ENCODE measurements around the gene MCOLN1. TPM values are rescaled to one million over a fixed set of nuclear protein-coding genes. Genes with fewer than 3 reads are reported as not detected.
"Not testable (repeated sequence)": the region's sequence is repeated elsewhere in the genome, so short reads cannot be mapped to it uniquely, and the experiment has no call there.

MCOLN1 gene
- total RNA-seq, 1 donor from 2014 or later = 13.7 TPM

- peaks cover 15% of the 10 kb centered on the region for H3K36me3 Mint-ChIP-seq (ENCODE audit: low read depth)
- H3K27ac Mint-ChIP-seq = no peak overlapping the region
- intact Hi-C loops (cut with micrococcal nuclease) = loop anchor here (5.0 kb wide), 1 partner anchor 198 kb away; no protein-coding TSS in a partner anchor
- H3K9me3 Mint-ChIP-seq = no peaks in the 10 kb centered on the region
- H3K4me1 Mint-ChIP-seq = no peaks in the 10 kb centered on the region
- H3K27me3 Mint-ChIP-seq = no peaks in the 10 kb centered on the region
- H3K4me3 Mint-ChIP-seq = no peak overlapping the region
- no peak for DNase-seq
These were observed 42.9 kb downstream of the MCOLN1 start for GRCh38 chr19:7565332-7565731.

GRCh38 chr19:7570761-7571160, 48.3 kb downstream of the MCOLN1 start:
- no peak overlapping the region for H3K4me3 Mint-ChIP-seq
- no peaks in the 10 kb centered on the region for H3K36me3 Mint-ChIP-seq (ENCODE audit: low read depth)
- H3K9me3 Mint-ChIP-seq = no peaks in the 10 kb centered on the region
- intact Hi-C loops (cut with micrococcal nuclease) = no loop called here
- DNase-seq = no peak
- H3K4me1 Mint-ChIP-seq = no peaks in the 10 kb centered on the region
- no peaks in the 10 kb centered on the region for H3K27me3 Mint-ChIP-seq
- no peak overlapping the region for H3K27ac Mint-ChIP-seq

GRCh38 chr19:7575434-7576040, 53.1 kb downstream of the MCOLN1 start:
- Mint-ChIP-seq H3K4me1 (no peaks in the 10 kb centered on the region), H3K36me3 (ENCODE audit: low read depth) (no peaks in the 10 kb centered on the region), H3K4me3 (no peak overlapping the region), H3K9me3 (no peaks in the 10 kb centered on the region), H3K27me3 (peaks cover 5% of the 10 kb centered on the region), H3K27ac (no peak overlapping the region)
- no peak for DNase-seq
- intact Hi-C loops (cut with micrococcal nuclease) = no loop called here

- intact Hi-C loops (cut with micrococcal nuclease); H3K9me3 Mint-ChIP-seq; H3K27me3 Mint-ChIP-seq; DNase-seq; H3K4me3 Mint-ChIP-seq; H3K4me1 Mint-ChIP-seq; H3K27ac Mint-ChIP-seq; H3K36me3 Mint-ChIP-seq (ENCODE audit: low read depth): not testable (repeated sequence)
These were observed 55.0 kb downstream of the MCOLN1 start for GRCh38 chr19:7577422-7577821.

GRCh38 chr19:7578127-7578526, 55.7 kb downstream of the MCOLN1 start:
- Mint-ChIP-seq H3K9me3 (no peaks in the 10 kb centered on the region), H3K27me3 (peaks cover 6% of the 10 kb centered on the region), H3K27ac (no peak overlapping the region), H3K4me3 (no peak overlapping the region), H3K36me3 (ENCODE audit: low read depth) (no peaks in the 10 kb centered on the region), H3K4me1 (no peaks in the 10 kb centered on the region)
- DNase-seq = no peak
- intact Hi-C loops (cut with micrococcal nuclease) = no loop called here

- intact Hi-C loops (cut with micrococcal nuclease) = no loop called here
- Mint-ChIP-seq H3K36me3 (ENCODE audit: low read depth) (no peaks in the 10 kb centered on the region), H3K4me3 (no peak overlapping the region), H3K27me3 (peaks cover 6% of the 10 kb centered on the region), H3K9me3 (no peaks in the 10 kb centered on the region), H3K27ac (no peak overlapping the region), H3K4me1 (no peaks in the 10 kb centered on the region)
- no peak for DNase-seq
These were observed 56.8 kb downstream of the MCOLN1 start for GRCh38 chr19:7579182-7579581.

GRCh38 chr19:7582446-7582845, 60.0 kb downstream of the MCOLN1 start:
- no peaks in the 10 kb centered on the region for H3K36me3 Mint-ChIP-seq (ENCODE audit: low read depth)
- no peak overlapping the region for H3K27ac Mint-ChIP-seq
- no peak overlapping the region for H3K4me3 Mint-ChIP-seq
- no peak for DNase-seq
- H3K27me3 Mint-ChIP-seq = peaks cover 2% of the 10 kb centered on the region
- intact Hi-C loops (cut with micrococcal nuclease) = no loop called here
- no peaks in the 10 kb centered on the region for H3K9me3 Mint-ChIP-seq
- no peaks in the 10 kb centered on the region for H3K4me1 Mint-ChIP-seq

Other genes with a start within 250 kb of the MCOLN1 start
- gene INSR, start 228.2 kb upstream of the MCOLN1 start, total RNA-seq = 1.7 and 1.9 TPM in 2 replicates
- 30.6 and 34.8 TPM in 2 replicates for gene ARHGEF18, start 173.7 kb upstream of the MCOLN1 start, total RNA-seq
- gene PEX11G, start 33.6 kb upstream of the MCOLN1 start, total RNA-seq = 1.1 and 1.2 TPM in 2 replicates
- gene ZNF358, start 6.5 kb upstream of the MCOLN1 start, total RNA-seq = 5.1 and 5.7 TPM in 2 replicates
- 122 and 125 TPM in 2 replicates for gene PNPLA6, start 13.1 kb downstream of the MCOLN1 start, total RNA-seq
- gene CAMSAP3, start 73.2 kb downstream of the MCOLN1 start, total RNA-seq = 0.09 and 0.69 TPM in 2 replicates
- gene XAB2, start 106.9 kb downstream of the MCOLN1 start, total RNA-seq = 51.0 and 51.6 TPM in 2 replicates
- 99.2 and 110 TPM in 2 replicates for gene PET100, start 107.2 kb downstream of the MCOLN1 start, total RNA-seq
- gene PCP2, start 111.1 kb downstream of the MCOLN1 start, total RNA-seq = 1.3 and 1.5 TPM in 2 replicates
- 83.4 and 84.3 TPM in 2 replicates for gene STXBP2, start 114.5 kb downstream of the MCOLN1 start, total RNA-seq
- gene RETN, start 146.4 kb downstream of the MCOLN1 start, total RNA-seq = not detected in 2 replicates
- not detected in 2 replicates for gene MCEMP1, start 154.5 kb downstream of the MCOLN1 start, total RNA-seq
- gene TRAPPC5, start 158.2 kb downstream of the MCOLN1 start, total RNA-seq = 82.9 and 84.1 TPM in 2 replicates
- not detected in 2 replicates for gene FCER2, start 179.5 kb downstream of the MCOLN1 start, total RNA-seq
- not detected in 2 replicates for gene CLEC4G, start 209.5 kb downstream of the MCOLN1 start, total RNA-seq
- not detected in 2 replicates for gene CD209, start 224.9 kb downstream of the MCOLN1 start, total RNA-seq
- not detected in 2 replicates for gene CLEC4M, start 240.6 kb downstream of the MCOLN1 start, total RNA-seq